Measurements from ENCODE around the gene SRGAP3.

SRGAP3 gene

DNA sequence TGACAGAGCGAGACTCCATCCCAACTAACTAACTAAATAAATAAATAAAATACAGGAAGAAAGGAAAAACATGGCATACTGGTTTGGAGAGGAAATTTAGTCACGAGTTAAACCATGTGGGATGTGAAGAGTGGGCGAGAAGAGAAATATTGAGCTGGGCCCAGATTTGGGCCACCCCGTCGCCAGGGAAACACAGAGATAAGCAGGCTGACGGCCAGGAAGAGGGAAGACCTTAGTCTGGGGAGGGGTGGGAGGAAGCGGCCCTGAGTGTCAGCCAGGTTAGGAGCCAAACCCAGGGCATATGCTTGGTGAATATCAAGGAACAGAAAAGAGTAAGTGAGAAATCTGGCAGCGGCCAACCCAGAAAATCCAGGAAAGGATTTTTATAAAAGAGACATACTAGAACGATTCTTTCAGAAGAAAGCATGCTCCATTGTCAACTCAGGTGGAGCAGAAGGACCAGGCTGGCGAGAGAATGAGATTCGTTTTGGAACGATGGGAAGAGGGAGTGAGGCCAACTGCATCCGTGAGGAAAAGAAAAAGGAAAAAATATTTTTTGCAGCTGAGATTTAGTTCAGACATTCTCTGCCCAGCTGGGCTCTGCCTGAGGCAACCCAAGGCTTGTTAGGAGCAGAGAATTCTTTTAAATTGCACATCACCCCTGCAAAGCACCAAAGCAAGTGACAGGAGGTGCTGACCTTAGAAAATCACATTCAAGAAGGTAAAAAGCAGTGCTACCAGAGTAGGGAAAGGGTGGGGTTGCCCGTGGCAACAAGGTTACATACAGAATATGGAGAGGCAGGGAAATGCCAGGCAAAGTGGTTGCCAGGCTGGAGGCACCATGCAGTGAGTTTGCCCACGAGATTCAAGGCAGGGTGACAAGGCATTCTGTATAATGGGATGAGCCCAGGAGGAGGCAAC, 226.9 kb downstream of the SRGAP3 start:
- Histone ChIP-seq H3K4me3 (ENCODE audit: low read length in 2 of 2) (no peak overlapping the region), H3K9me3 (ENCODE audit: control insufficient read depth in 2 of 2, low read length in 2 of 2) (no peaks in the 10 kb centered on the region), H3K36me3 (ENCODE audit: control insufficient read depth in 2 of 2, insufficient read depth in 2 of 2, low read length in 2 of 2) (no peaks in the 10 kb centered on the region), H3K9ac (ENCODE audit: low read depth in 1 of 2, low read length in 2 of 2) (no peak overlapping the region), H3K27ac (ENCODE audit: low read depth in 2 of 2, low read length in 2 of 2) (no peak overlapping the region), H3K4me1 (ENCODE audit: control insufficient read depth in 2 of 2, insufficient read depth in 2 of 2, low read length in 2 of 2) (no peaks in the 10 kb centered on the region), H3K27me3 (ENCODE audit: control insufficient read depth in 2 of 2, insufficient read depth in 2 of 2, low read length in 2 of 2) (no peaks in the 10 kb centered on the region)

DNA sequence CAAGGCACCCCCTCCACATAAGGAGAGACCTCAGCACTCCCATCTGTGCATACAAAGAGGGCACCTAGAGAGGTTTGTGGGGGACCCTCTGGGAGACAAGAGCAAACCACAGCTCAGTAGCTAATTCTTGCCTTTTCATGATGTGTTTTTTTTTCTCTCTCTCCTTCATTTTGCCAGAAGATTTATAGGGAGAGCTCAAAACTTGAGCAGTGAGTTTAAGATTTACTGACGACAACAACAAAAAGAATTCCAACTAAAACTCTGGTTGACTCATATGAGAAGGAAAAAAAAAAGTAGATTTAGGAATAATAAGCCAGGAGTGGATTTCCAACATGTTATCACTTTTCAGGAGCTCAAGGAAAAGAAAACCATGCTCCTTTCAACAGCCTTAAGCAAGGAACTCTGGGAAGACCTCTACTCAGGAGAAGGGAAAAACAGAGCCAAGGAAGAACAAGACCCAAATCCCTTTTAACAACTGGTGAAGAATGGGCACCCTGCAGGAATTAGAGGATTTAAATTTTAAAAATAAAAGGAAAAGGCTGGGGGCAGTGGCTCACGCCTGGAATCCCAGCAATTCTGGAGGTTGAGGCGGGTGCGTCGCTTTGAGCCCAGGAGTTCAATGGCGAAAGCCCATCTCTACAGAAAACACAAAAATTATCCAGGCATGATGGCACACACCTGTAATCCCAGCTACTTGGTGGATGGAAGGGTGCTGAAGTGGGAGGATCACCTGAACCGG, 228.0 kb downstream of the SRGAP3 start:
- no peak overlapping the region for H3K27ac ChIP-seq (ENCODE audit: low read depth in 2 of 2, low read length in 2 of 2)

DNA sequence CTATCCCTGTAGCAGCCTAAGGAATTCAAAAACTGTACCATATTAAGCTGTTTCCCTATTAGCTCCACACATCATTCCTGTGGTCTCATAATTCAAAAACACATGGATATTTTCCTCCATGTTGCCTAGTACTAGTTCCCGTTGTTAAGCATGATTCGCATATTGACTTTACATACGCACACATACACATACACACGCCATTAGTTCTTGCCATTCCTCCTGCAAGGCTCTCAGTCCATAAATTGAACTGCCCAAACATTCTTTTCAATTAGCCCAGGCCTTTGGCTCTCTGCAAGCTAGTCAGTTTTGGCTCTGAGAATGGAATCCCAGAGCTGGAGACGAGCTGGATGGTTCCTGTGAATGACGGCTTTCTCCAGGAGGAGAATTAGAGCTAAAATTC, 229.0 kb downstream of the SRGAP3 start:
- no peak overlapping the region for H3K27ac ChIP-seq (ENCODE audit: low read depth in 2 of 2, low read length in 2 of 2)
- no peak overlapping the region for H3K4me3 ChIP-seq (ENCODE audit: low read length in 2 of 2)
- H3K36me3 ChIP-seq (ENCODE audit: control insufficient read depth in 2 of 2, insufficient read depth in 2 of 2, low read length in 2 of 2), result no peaks in the 10 kb centered on the region
- H3K9ac ChIP-seq (ENCODE audit: low read depth in 1 of 2, low read length in 2 of 2), result no peak overlapping the region
- H3K4me1 ChIP-seq (ENCODE audit: control insufficient read depth in 2 of 2, insufficient read depth in 2 of 2, low read length in 2 of 2), result no peaks in the 10 kb centered on the region
- no peaks in the 10 kb centered on the region for H3K27me3 ChIP-seq (ENCODE audit: control insufficient read depth in 2 of 2, insufficient read depth in 2 of 2, low read length in 2 of 2)
- no peaks in the 10 kb centered on the region for H3K9me3 ChIP-seq (ENCODE audit: control insufficient read depth in 2 of 2, low read length in 2 of 2)

More for the DNA sequence above, 228.0 kb downstream of the SRGAP3 start:
- Histone ChIP-seq H3K4me3 (ENCODE audit: low read length in 2 of 2) (no peak overlapping the region), H3K9ac (ENCODE audit: low read depth in 1 of 2, low read length in 2 of 2) (no peak overlapping the region), H3K36me3 (ENCODE audit: control insufficient read depth in 2 of 2, insufficient read depth in 2 of 2, low read length in 2 of 2) (no peaks in the 10 kb centered on the region), H3K27me3 (ENCODE audit: control insufficient read depth in 2 of 2, insufficient read depth in 2 of 2, low read length in 2 of 2) (no peaks in the 10 kb centered on the region), H3K4me1 (ENCODE audit: control insufficient read depth in 2 of 2, insufficient read depth in 2 of 2, low read length in 2 of 2) (no peaks in the 10 kb centered on the region), H3K9me3 (ENCODE audit: control insufficient read depth in 2 of 2, low read length in 2 of 2) (no peaks in the 10 kb centered on the region)

DNA sequence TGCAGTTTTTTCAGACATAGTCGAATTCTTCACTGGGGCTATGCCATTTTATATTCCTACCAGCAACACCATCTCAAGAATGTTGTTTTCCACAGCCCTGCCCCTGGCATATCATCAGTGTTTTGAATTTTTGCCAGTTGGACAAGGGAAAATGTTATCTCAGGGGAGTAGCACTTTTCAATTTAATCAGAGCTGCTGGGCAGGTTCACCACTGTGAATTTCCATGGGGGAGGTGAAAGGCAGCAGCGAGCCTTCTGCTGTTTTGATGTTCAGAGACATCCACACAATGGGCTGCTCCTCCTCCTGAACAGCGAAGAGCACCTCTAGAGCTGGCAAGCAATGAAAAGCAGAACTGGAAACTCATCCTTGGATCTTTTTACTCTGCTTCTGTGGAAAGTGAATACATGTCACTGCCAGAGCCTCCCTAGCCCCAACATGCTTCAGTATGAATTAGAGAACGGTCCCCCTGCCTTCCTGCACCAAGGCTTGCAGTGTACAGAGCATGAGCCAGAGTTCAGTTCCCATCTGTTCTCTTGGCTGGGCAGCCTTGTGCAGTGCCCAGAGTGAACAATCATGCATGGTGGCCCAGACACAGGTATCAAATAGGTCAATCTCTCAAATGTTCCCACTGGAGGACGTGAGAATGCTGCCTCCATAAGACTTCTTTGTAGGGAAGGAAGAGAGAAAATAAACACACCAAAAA, 230.0 kb downstream of the SRGAP3 start:
- no peaks in the 10 kb centered on the region for H3K9me3 ChIP-seq (ENCODE audit: control insufficient read depth in 2 of 2, low read length in 2 of 2)
- no peak overlapping the region for H3K9ac ChIP-seq (ENCODE audit: low read depth in 1 of 2, low read length in 2 of 2)
- no peak overlapping the region for H3K4me3 ChIP-seq (ENCODE audit: low read length in 2 of 2)
- H3K27me3 ChIP-seq (ENCODE audit: control insufficient read depth in 2 of 2, insufficient read depth in 2 of 2, low read length in 2 of 2), result no peaks in the 10 kb centered on the region
- no peaks in the 10 kb centered on the region for H3K4me1 ChIP-seq (ENCODE audit: control insufficient read depth in 2 of 2, insufficient read depth in 2 of 2, low read length in 2 of 2)
- H3K36me3 ChIP-seq (ENCODE audit: control insufficient read depth in 2 of 2, insufficient read depth in 2 of 2, low read length in 2 of 2), result no peaks in the 10 kb centered on the region
- no peak overlapping the region for H3K27ac ChIP-seq (ENCODE audit: low read depth in 2 of 2, low read length in 2 of 2)

DNA sequence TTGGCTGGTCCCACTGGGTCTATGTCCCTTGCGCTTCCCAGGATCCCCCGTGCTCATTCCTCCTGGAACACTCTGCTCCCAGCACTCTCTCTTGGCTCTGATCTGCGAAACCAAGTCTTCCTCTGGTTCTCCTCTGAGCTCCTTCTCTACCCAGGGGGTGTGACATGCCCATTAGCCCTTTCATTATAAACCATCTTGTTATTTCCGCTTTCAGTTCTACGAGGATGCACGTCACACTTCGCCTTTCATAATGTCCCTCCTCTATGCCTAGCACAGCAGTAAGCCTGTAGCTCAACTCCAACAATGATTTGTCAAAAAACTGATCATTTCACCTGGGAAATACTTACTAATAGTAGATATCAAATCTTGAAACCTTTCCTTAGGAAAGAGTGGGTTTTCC, 234.2 kb downstream of the SRGAP3 start:
- Histone ChIP-seq H3K27me3 (ENCODE audit: control insufficient read depth in 2 of 2, insufficient read depth in 2 of 2, low read length in 2 of 2) (no peaks in the 10 kb centered on the region), H3K27ac (ENCODE audit: low read depth in 2 of 2, low read length in 2 of 2) (no peak overlapping the region), H3K36me3 (ENCODE audit: control insufficient read depth in 2 of 2, insufficient read depth in 2 of 2, low read length in 2 of 2) (no peaks in the 10 kb centered on the region), H3K9ac (ENCODE audit: low read depth in 1 of 2, low read length in 2 of 2) (no peak overlapping the region), H3K4me1 (ENCODE audit: control insufficient read depth in 2 of 2, insufficient read depth in 2 of 2, low read length in 2 of 2) (no peaks in the 10 kb centered on the region), H3K4me3 (ENCODE audit: low read length in 2 of 2) (no peak overlapping the region), H3K9me3 (ENCODE audit: control insufficient read depth in 2 of 2, low read length in 2 of 2) (no peaks in the 10 kb centered on the region)

DNA sequence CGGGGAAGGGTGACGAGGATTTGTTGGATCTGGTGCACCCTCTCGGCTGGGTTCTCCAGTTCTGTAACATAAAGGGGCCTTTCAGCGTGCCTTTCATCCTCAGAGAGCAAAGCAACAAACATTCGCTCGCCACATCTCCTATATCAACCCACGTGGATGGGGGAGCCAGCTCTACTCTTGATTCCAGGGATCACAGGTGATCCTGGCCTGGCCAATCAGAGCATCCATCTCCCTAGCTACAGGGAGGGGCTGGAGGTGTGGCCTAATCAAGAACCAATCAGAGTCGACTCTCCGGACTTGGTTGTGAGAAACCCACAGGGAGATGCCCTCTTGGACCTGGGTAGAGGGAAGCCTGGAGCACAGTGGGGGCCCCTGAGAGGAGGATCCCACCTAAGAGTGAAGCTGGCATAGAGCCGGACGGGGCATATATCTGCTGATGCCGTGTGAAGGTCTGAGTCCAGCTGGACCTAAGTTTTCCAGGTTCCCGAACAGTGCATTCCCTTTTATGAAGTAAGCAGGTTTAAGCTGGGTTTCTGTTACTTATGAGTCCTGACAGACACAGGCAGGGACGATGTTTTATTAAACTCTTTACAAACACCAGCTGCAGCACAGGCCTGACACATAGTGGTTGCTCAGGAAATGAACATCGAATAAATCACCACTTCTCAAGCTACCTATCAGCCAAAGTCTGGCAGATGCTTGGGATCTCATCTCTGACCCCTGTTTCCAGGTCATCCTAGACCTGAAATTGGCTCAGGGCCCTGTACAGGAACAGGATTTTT, 235.5 kb downstream of the SRGAP3 start:
- H3K9me3 ChIP-seq (ENCODE audit: control insufficient read depth in 2 of 2, low read length in 2 of 2), result no peaks in the 10 kb centered on the region
- H3K9ac ChIP-seq (ENCODE audit: low read depth in 1 of 2, low read length in 2 of 2), result no peak overlapping the region
- no peaks in the 10 kb centered on the region for H3K27me3 ChIP-seq (ENCODE audit: control insufficient read depth in 2 of 2, insufficient read depth in 2 of 2, low read length in 2 of 2)
- no peaks in the 10 kb centered on the region for H3K4me1 ChIP-seq (ENCODE audit: control insufficient read depth in 2 of 2, insufficient read depth in 2 of 2, low read length in 2 of 2)
- no peak overlapping the region for H3K4me3 ChIP-seq (ENCODE audit: low read length in 2 of 2)
- H3K36me3 ChIP-seq (ENCODE audit: control insufficient read depth in 2 of 2, insufficient read depth in 2 of 2, low read length in 2 of 2), result no peaks in the 10 kb centered on the region
- no peak overlapping the region for H3K27ac ChIP-seq (ENCODE audit: low read depth in 2 of 2, low read length in 2 of 2)

DNA sequence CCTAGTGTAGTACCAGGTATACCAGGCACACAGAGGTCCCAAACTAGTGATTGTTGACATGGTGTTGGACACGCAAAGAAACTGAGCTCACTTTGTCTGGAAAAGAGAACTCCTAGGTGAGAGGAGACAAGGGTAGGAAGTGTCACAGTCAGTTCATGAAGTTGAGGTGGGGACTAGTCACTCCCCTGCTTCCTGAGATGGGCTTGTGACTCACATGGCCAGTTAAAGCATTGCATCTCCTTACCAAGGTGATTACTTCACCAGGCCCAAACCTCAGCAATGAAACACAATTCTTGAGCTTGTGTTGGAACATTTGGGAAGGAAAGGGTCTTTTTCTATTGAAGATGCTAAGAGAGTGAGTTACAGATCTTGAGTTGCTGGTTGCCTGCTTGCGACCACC, 236.9 kb downstream of the SRGAP3 start:
- no peak overlapping the region for H3K27ac ChIP-seq (ENCODE audit: low read depth in 2 of 2, low read length in 2 of 2)
- no peaks in the 10 kb centered on the region for H3K36me3 ChIP-seq (ENCODE audit: control insufficient read depth in 2 of 2, insufficient read depth in 2 of 2, low read length in 2 of 2)
- no peaks in the 10 kb centered on the region for H3K4me1 ChIP-seq (ENCODE audit: control insufficient read depth in 2 of 2, insufficient read depth in 2 of 2, low read length in 2 of 2)
- no peak overlapping the region for H3K9ac ChIP-seq (ENCODE audit: low read depth in 1 of 2, low read length in 2 of 2)
- H3K4me3 ChIP-seq (ENCODE audit: low read length in 2 of 2), result no peak overlapping the region
- no peaks in the 10 kb centered on the region for H3K9me3 ChIP-seq (ENCODE audit: control insufficient read depth in 2 of 2, low read length in 2 of 2)
- no peaks in the 10 kb centered on the region for H3K27me3 ChIP-seq (ENCODE audit: control insufficient read depth in 2 of 2, insufficient read depth in 2 of 2, low read length in 2 of 2)

DNA sequence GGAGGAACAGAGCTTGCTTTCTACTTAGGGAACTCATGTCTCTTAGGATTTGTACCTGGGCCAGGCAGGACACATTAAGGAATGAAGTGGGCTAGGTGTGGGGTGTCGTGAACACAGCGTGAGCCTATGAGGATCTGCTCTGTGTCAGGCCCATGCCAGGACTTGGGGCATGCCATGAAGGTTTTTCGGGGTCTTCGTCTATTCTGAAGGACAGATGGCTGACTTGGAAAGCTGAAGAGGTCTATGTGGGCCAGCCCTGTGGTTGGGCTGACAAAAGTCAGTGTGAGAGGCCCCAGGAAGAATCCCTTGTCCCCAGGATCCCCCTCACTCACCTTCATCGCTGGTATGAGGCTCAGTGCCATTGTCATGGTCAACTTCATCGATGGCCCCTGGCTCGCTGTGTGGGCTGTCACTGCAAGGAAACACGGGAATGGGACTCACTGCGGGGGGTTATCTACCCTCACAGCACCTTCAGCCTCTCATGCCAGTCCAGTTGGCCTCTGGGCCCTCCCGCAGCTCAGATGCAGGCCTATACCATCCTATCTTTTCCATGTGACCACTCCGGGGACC, 239.4 kb downstream of the SRGAP3 start:
- H3K9me3 ChIP-seq (ENCODE audit: control insufficient read depth in 2 of 2, low read length in 2 of 2), result no peaks in the 10 kb centered on the region
- H3K4me3 ChIP-seq (ENCODE audit: low read length in 2 of 2), result no peak overlapping the region
- H3K27ac ChIP-seq (ENCODE audit: low read depth in 2 of 2, low read length in 2 of 2), result no peak overlapping the region
- no peaks in the 10 kb centered on the region for H3K27me3 ChIP-seq (ENCODE audit: control insufficient read depth in 2 of 2, insufficient read depth in 2 of 2, low read length in 2 of 2)
- H3K4me1 ChIP-seq (ENCODE audit: control insufficient read depth in 2 of 2, insufficient read depth in 2 of 2, low read length in 2 of 2), result no peaks in the 10 kb centered on the region
- H3K36me3 ChIP-seq (ENCODE audit: control insufficient read depth in 2 of 2, insufficient read depth in 2 of 2, low read length in 2 of 2), result no peaks in the 10 kb centered on the region
- no peak overlapping the region for H3K9ac ChIP-seq (ENCODE audit: low read depth in 1 of 2, low read length in 2 of 2)

DNA sequence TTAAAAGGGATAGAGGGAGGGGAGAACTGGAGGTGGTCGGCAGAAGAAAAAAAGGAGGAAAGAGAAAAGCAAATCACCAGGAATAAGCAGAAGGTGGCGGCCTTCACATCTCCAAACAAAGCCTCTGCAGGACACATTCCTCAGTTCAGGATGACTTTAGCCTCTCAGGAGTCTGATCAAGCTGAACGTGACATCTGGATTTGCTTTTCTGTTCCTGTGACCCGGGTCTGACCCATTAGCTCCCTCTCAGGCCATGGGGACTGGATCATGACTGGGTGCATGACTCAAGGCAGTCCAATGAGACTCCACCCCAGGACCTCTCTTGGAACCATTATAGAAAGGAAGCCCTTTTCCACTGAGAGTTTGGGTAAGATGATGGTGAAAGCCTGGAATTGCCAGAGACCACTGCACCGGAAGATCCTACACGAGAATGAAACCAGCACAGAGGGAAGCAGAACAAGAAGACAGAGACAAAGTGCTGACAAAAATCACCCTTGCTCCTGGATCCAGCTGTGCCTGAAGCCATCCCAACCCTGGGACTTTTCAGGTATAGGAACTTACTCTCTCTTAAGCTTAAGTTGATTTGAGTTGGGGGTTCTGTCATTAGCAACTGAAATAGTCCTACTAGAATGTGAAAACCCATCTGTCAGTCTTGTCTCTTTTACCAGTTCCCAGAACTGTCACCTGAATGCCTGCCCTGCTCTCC, 240.7 kb downstream of the SRGAP3 start:
- Histone ChIP-seq H3K4me3 (ENCODE audit: low read length in 2 of 2) (no peak overlapping the region), H3K9me3 (ENCODE audit: control insufficient read depth in 2 of 2, low read length in 2 of 2) (no peaks in the 10 kb centered on the region), H3K27me3 (ENCODE audit: control insufficient read depth in 2 of 2, insufficient read depth in 2 of 2, low read length in 2 of 2) (no peaks in the 10 kb centered on the region), H3K4me1 (ENCODE audit: control insufficient read depth in 2 of 2, insufficient read depth in 2 of 2, low read length in 2 of 2) (no peaks in the 10 kb centered on the region), H3K36me3 (ENCODE audit: control insufficient read depth in 2 of 2, insufficient read depth in 2 of 2, low read length in 2 of 2) (no peaks in the 10 kb centered on the region), H3K27ac (ENCODE audit: low read depth in 2 of 2, low read length in 2 of 2) (no peak overlapping the region), H3K9ac (ENCODE audit: low read depth in 1 of 2, low read length in 2 of 2) (no peak overlapping the region)

All from mucosa of rectum (tissue), 2 donors.